ENCODE results near the gene MPPED2. TPM values are rescaled to one million over a fixed set of nuclear protein-coding genes. Genes with fewer than 3 reads are reported as not detected.
"Not testable (repeated sequence)": the region's sequence is repeated elsewhere in the genome, so short reads cannot be mapped to it uniquely, and the experiment has no call there.

Gene MPPED2
- total and polyA plus RNA-seq, 2 donors from 2014 or later = 10.8 to 12.9 TPM

GRCh38 chr11:30561691-30562415 lies 24.3 kb downstream of the MPPED2 start:
- no peak for FAIRE-seq

GRCh38 chr11:30560206-30561106 lies 25.7 kb downstream of the MPPED2 start:
- no peak for DNase-seq
- no peaks in the 10 kb centered on the region for H3K36me3 ChIP-seq (ENCODE audit: control insufficient read depth in 2 of 3, insufficient read depth in 3 of 3, low read length in 3 of 3)
- no peak for FAIRE-seq
- peak overlapping the region in 1 of 3 donors; percentile 51 for H3K9ac ChIP-seq (ENCODE audit: low read length in 3 of 3)
- peak overlapping the region in 2 of 3 donors; percentile 64 to 65 for H3K4me3 ChIP-seq (ENCODE audit: low read length in 3 of 3)
- H3K9me3 ChIP-seq (ENCODE audit: control insufficient read depth in 2 of 3, insufficient read depth in 1 of 3, low read length in 3 of 3) = no peaks in the 10 kb centered on the region
- TF ChIP-seq CTCF (IDR thresholded peaks at IDR 0.05; ENCODE audit: borderline replicate concordance, extremely low read depth, insufficient read depth) = no peak
- H3K27ac ChIP-seq (ENCODE audit: low read depth in 2 of 2, low read length in 2 of 2) = peak overlapping the region; percentile 1 to 52
- no peaks in the 10 kb centered on the region for H3K27me3 ChIP-seq (ENCODE audit: control insufficient read depth, insufficient read depth, low read length)
- intact Hi-C loops (cut with DNase I) = no loop called here
- H3K4me1 ChIP-seq (ENCODE audit: control insufficient read depth in 2 of 3, insufficient read depth in 2 of 3, low read depth in 1 of 3, low read length in 3 of 3) = peaks cover 0 to 2% (median 0%) of the 10 kb centered on the region in 3 donors

More at GRCh38 chr11:30561691-30562415, 24.3 kb downstream of the MPPED2 start:
- Histone ChIP-seq H3K27ac (ENCODE audit: low read depth in 2 of 2, low read length in 2 of 2) (no peak overlapping the region), H3K9me3 (ENCODE audit: control insufficient read depth in 2 of 3, insufficient read depth in 1 of 3, low read length in 3 of 3) (no peaks in the 10 kb centered on the region), H3K27me3 (ENCODE audit: control insufficient read depth, insufficient read depth, low read length) (no peaks in the 10 kb centered on the region), H3K36me3 (ENCODE audit: control insufficient read depth in 2 of 3, insufficient read depth in 3 of 3, low read length in 3 of 3) (no peaks in the 10 kb centered on the region), H3K4me3 (ENCODE audit: low read length in 3 of 3) (no peak overlapping the region), H3K9ac (ENCODE audit: low read length in 3 of 3) (no peak overlapping the region), H3K4me1 (ENCODE audit: control insufficient read depth in 2 of 3, insufficient read depth in 2 of 3, low read depth in 1 of 3, low read length in 3 of 3) (peaks cover 0 to 2% (median 0%) of the 10 kb centered on the region in 3 donors)
- TF ChIP-seq CTCF (IDR thresholded peaks at IDR 0.05; ENCODE audit: borderline replicate concordance, extremely low read depth, insufficient read depth) = no peak
- no peak for DNase-seq
- intact Hi-C loops (cut with DNase I) = no loop called here

- TF ChIP-seq CTCF (IDR thresholded peaks at IDR 0.05; ENCODE audit: borderline replicate concordance, extremely low read depth, insufficient read depth) = no peak
- H3K27ac ChIP-seq (ENCODE audit: low read depth in 2 of 2, low read length in 2 of 2) = no peak overlapping the region
- FAIRE-seq = no peak
- H3K4me1 ChIP-seq (ENCODE audit: control insufficient read depth in 2 of 3, insufficient read depth in 2 of 3, low read depth in 1 of 3, low read length in 3 of 3) = peaks cover 0 to 4% (median 2%) of the 10 kb centered on the region in 3 donors
- intact Hi-C loops (cut with DNase I) = no loop called here
- H3K36me3 ChIP-seq (ENCODE audit: control insufficient read depth in 2 of 3, insufficient read depth in 3 of 3, low read length in 3 of 3) = no peaks in the 10 kb centered on the region
- no peak overlapping the region for H3K9ac ChIP-seq (ENCODE audit: low read length in 3 of 3)
- DNase-seq = no peak
- H3K9me3 ChIP-seq (ENCODE audit: control insufficient read depth in 2 of 3, insufficient read depth in 1 of 3, low read length in 3 of 3) = no peaks in the 10 kb centered on the region
- H3K27me3 ChIP-seq (ENCODE audit: control insufficient read depth, insufficient read depth, low read length) = no peaks in the 10 kb centered on the region
- no peak overlapping the region for H3K4me3 ChIP-seq (ENCODE audit: low read length in 3 of 3)
Observed at GRCh38 chr11:30559004-30559403, 27.1 kb downstream of the MPPED2 start.

DNA sequence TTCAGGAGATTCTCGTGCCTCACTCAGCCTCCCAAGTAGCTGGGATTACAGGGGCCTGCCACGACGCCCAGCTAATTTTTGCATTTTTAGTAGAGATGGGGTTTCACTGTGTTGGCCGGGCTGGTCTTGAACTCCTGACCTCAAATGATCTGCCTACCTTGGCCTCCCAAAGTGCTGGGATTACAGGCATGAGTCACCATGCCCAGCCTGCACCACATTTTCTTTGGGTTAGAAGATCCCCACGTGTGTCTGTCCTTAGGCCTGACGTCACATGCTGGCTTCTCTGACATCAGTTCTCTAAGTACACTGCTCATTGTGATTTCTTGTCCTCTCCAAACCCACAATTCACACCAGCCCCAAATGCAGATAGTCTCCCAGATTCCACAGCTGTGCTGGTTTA lies 31.6 kb downstream of the MPPED2 start:
- H3K27me3 ChIP-seq (ENCODE audit: control insufficient read depth, insufficient read depth, low read length); H3K9me3 ChIP-seq (ENCODE audit: control insufficient read depth in 2 of 3, insufficient read depth in 1 of 3, low read length in 3 of 3); intact Hi-C loops (cut with DNase I); FAIRE-seq; H3K27ac ChIP-seq (ENCODE audit: low read depth in 2 of 2, low read length in 2 of 2); H3K9ac ChIP-seq (ENCODE audit: low read length in 3 of 3); H3K36me3 ChIP-seq (ENCODE audit: control insufficient read depth in 2 of 3, insufficient read depth in 3 of 3, low read length in 3 of 3); DNase-seq; H3K4me1 ChIP-seq (ENCODE audit: control insufficient read depth in 2 of 3, insufficient read depth in 2 of 3, low read depth in 1 of 3, low read length in 3 of 3); H3K4me3 ChIP-seq (ENCODE audit: low read length in 3 of 3): not testable (repeated sequence)
